H9 (cell line): ENCODE results near the gene BRD9. TPM values are rescaled to one million over a fixed set of nuclear protein-coding genes. Genes with fewer than 3 reads are reported as not detected.

Source experiments
- DNase-seq: peaks from one replicate; pipeline ENCODE4 v3.0.0-alpha.2; 2017
- H2AFZ ChIP-seq: one replicate; pipeline ENCODE4 v1.6.1; 2013; ENCODE audit warnings: mild to moderate bottlenecking, low read length, control low read depth, moderate library complexity
- H2AK5ac ChIP-seq: 2 replicates; pipeline ENCODE4 v1.6.1; 2013; ENCODE audit warnings: low read length, control low read depth, mixed read lengths; ENCODE audit not compliant: insufficient read length
- H2BK120ac ChIP-seq: one replicate; pipeline ENCODE4 v1.6.1; 2013; ENCODE audit warnings: low read depth, mild to moderate bottlenecking, low read length, control low read depth, inconsistent platforms; ENCODE audit not compliant: poor library complexity, severe bottlenecking
- H2BK12ac ChIP-seq: 2 replicates; pipeline ENCODE4 v1.6.1; 2013; ENCODE audit warnings: low read length, control low read depth, mixed read lengths, low read depth; ENCODE audit not compliant: insufficient read length
- H2BK15ac ChIP-seq: 2 replicates; pipeline ENCODE4 v1.6.1; 2013; ENCODE audit warnings: low read depth, low read length, control low read depth
- H2BK20ac ChIP-seq: one replicate; pipeline ENCODE4 v1.6.1; 2013; ENCODE audit warnings: low read depth, mild to moderate bottlenecking, low read length, control low read depth, inconsistent platforms; ENCODE audit not compliant: poor library complexity, severe bottlenecking
- H2BK5ac ChIP-seq: 2 replicates; pipeline ENCODE4 v1.6.1; 2013; ENCODE audit warnings: low read length, control low read depth, mixed read lengths; ENCODE audit not compliant: insufficient read length
- H3K14ac ChIP-seq: 2 replicates; pipeline ENCODE4 v1.6.1; 2013; ENCODE audit warnings: low read length, control low read depth; ENCODE audit not compliant: insufficient read depth
- H3K18ac ChIP-seq: 2 replicates; pipeline ENCODE4 v1.6.1; 2013; ENCODE audit warnings: low read depth, mild to moderate bottlenecking, mixed read lengths, low read length, control low read depth; ENCODE audit not compliant: insufficient read length
- H3K23ac ChIP-seq: 2 replicates; pipeline ENCODE4 v1.6.1; 2013; ENCODE audit warnings: low read length, control low read depth, mixed read lengths, low read depth; ENCODE audit not compliant: insufficient read length
- H3K23me2 ChIP-seq: 2 replicates; pipeline ENCODE4 v1.6.1; 2013; ENCODE audit warnings: low read depth, mild to moderate bottlenecking, mixed read lengths, low read length, control low read depth; ENCODE audit not compliant: insufficient read length, poor library complexity, severe bottlenecking
- H3K27ac ChIP-seq: 2 replicates; pipeline ENCODE4 v1.5.1; 2013; ENCODE audit warnings: low read length, control low read depth, mixed read lengths, low read depth; ENCODE audit not compliant: insufficient read length
- H3K27me3 ChIP-seq: 2 replicates; pipeline ENCODE4 v1.6.1; 2013; ENCODE audit warnings: low read length, control low read depth, inconsistent platforms; ENCODE audit not compliant: insufficient read depth
- H3K4ac ChIP-seq: 2 replicates; pipeline ENCODE4 v1.6.1; 2013; ENCODE audit warnings: low read depth, mild to moderate bottlenecking, control low read depth, inconsistent platforms, low read length, moderate library complexity
- H3K4me1 ChIP-seq: 2 replicates; pipeline ENCODE4 v1.6.1; 2013; ENCODE audit warnings: low read length, control low read depth, inconsistent platforms; ENCODE audit not compliant: insufficient read depth
- H3K4me2 ChIP-seq: 2 replicates; pipeline ENCODE4 v1.6.1; 2013; ENCODE audit warnings: low read length, control low read depth, mixed read lengths; ENCODE audit not compliant: insufficient read length, insufficient read depth
- H3K56ac ChIP-seq: 2 replicates; pipeline ENCODE4 v1.6.1; 2013; ENCODE audit warnings: low read depth, mild to moderate bottlenecking, mixed read lengths, low read length, control low read depth; ENCODE audit not compliant: insufficient read length
- H3K79me1 ChIP-seq: 2 replicates; pipeline ENCODE4 v1.6.1; 2013; ENCODE audit warnings: low read depth, mild to moderate bottlenecking, moderate library complexity, low read length, control low read depth, inconsistent platforms; ENCODE audit not compliant: insufficient read depth, poor library complexity, severe bottlenecking
- H3K79me2 ChIP-seq: 2 replicates; pipeline ENCODE4 v1.6.1; 2013; ENCODE audit warnings: low read length, control low read depth, inconsistent platforms; ENCODE audit not compliant: insufficient read depth
- H3K9ac ChIP-seq: 2 replicates; pipeline ENCODE4 v1.6.1; 2013; ENCODE audit warnings: low read length, control low read depth, mixed read lengths; ENCODE audit not compliant: insufficient read length; ENCODE audit errors: extremely low read depth
- H3K9me3 ChIP-seq: one replicate; pipeline ENCODE4 v1.6.1; 2013; ENCODE audit warnings: low read depth, low read length, inconsistent platforms; ENCODE audit not compliant: control insufficient read depth
- H3T11ph ChIP-seq: one replicate; pipeline ENCODE4 v1.6.1; 2013; ENCODE audit warnings: mild to moderate bottlenecking, low read length, control low read depth, inconsistent platforms
- H4K20me1 ChIP-seq: one replicate; pipeline ENCODE4 v1.6.1; 2013; ENCODE audit not compliant: control insufficient read depth, insufficient read length, insufficient read depth
- H4K5ac ChIP-seq: 2 replicates; pipeline ENCODE4 v1.6.1; 2013; ENCODE audit warnings: low read depth, mild to moderate bottlenecking, mixed read lengths, low read length, control low read depth; ENCODE audit not compliant: insufficient read length
- H4K8ac ChIP-seq: replicated peaks from 2 replicates; pipeline ENCODE4 v1.6.1; 2013; ENCODE audit warnings: low read length, control low read depth, mixed read lengths, low read depth; ENCODE audit not compliant: insufficient read length
- H4K91ac ChIP-seq: 2 replicates; pipeline ENCODE4 v1.6.1; 2013; ENCODE audit warnings: low read depth, mild to moderate bottlenecking, moderate library complexity, mixed read lengths, low read length, control low read depth; ENCODE audit not compliant: insufficient read length
- H3K27ac Mint-ChIP-seq, 3 experiments: 2 replicates in 2 of 3; 3 replicates in 1 of 3; pipeline ENCODE4 v1.8.0; 2020 to 2021; ENCODE audit warnings: mixed read lengths in 3 of 3, mild to moderate bottlenecking in 1 of 3, moderate library complexity in 1 of 3
- H3K27me3 Mint-ChIP-seq: 2 replicates; pipeline ENCODE4 v1.8.0; 2021; ENCODE audit warnings: low read depth, mild to moderate bottlenecking, moderate library complexity, mixed read lengths
- H3K36me3 Mint-ChIP-seq, 3 experiments: 2 replicates in 2 of 3; 3 replicates in 1 of 3; pipeline ENCODE4 v1.8.0; 2020 to 2021; ENCODE audit warnings: low read depth in 3 of 3, mixed read lengths in 3 of 3; ENCODE audit not compliant: insufficient read depth in 1 of 3
- H3K4me1 Mint-ChIP-seq, 2 experiments: 2 replicates each; pipeline ENCODE4 v1.8.0; 2020; ENCODE audit warnings: mixed read lengths in 2 of 2
- H3K4me3 Mint-ChIP-seq, 2 experiments: 2 replicates in 1 of 2; 3 replicates in 1 of 2; pipeline ENCODE4 v1.8.0; 2020 to 2021; ENCODE audit warnings: mild to moderate bottlenecking in 2 of 2, mixed read lengths in 2 of 2, moderate library complexity in 1 of 2
- H3K9me3 Mint-ChIP-seq, 2 experiments: 2 replicates in 1 of 2; 3 replicates in 1 of 2; pipeline ENCODE4 v1.8.0; 2020; ENCODE audit warnings: mild to moderate bottlenecking in 2 of 2, mixed read lengths in 2 of 2, moderate library complexity in 1 of 2
- CTCF ChIP-seq: fragments of 200-600 bp; sonication (generic); conservative IDR thresholded peaks from 3 replicates; pipeline ENCODE4 v1.8.0; 2021; ENCODE audit warnings: antibody characterized with exemption, mild to moderate bottlenecking
- WGBS: extraction: QIAGEN DNeasy Blood & Tissue Kit; methylation state at CpG from one replicate; pipeline ENCODE4 v1.1.7; 2013; ENCODE audit warnings: missing lambda C conversion rate, low lambda C conversion rate, mixed read lengths; ENCODE audit not compliant: insufficient read length; ENCODE audit errors: extremely low coverage; 5-methylcytosine and 5-hydroxymethylcytosine counted together
- total RNA-seq: library from RNA; stranded (reverse); gene quantifications from 2 replicates; pipeline ENCODE4 v1.2.1, GENCODE V29; 2021

Gene BRD9
- total RNA-seq, 1 experiment from 2014 or later = 70.5 TPM

DNA sequence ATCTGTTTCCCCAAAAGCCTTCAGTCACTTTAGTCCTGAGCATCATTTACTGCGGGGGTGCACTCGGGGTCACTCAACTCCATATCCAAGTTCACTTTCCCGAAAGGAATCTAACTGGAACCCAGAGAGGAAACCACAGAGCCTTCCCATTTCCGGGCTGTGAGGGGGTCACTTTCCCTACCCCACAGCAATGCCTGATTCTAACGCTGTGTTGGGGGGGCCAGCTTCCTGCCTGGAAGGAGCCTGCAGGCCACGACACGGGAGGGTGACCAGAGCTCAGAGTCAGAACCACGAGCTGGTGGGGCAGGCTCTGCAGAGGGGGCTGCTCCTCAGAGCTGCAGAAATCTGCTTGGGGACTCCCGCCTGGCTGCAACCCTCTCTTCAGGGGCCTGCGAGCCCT, 20.3 kb downstream of the BRD9 start:
- TF ChIP-seq CTCF = no peak
- no peaks in the 10 kb centered on the region for H3K79me2 ChIP-seq
- no peaks in the 10 kb centered on the region for H3K4me1 ChIP-seq
- no peak overlapping the region for H3K18ac ChIP-seq
- no peak overlapping the region for H3K4me2 ChIP-seq
- no peak overlapping the region for H2BK120ac ChIP-seq
- no peaks in the 10 kb centered on the region for H3K27me3 Mint-ChIP-seq
- H3K4me1 Mint-ChIP-seq = peaks cover 0 to 3% of the 10 kb centered on the region in 2 experiments; a peak in 1 of 4 replicates
- DNase-seq = no peak
- no peak overlapping the region for H4K91ac ChIP-seq
- H4K20me1 ChIP-seq = no peaks in the 10 kb centered on the region
- H3K27ac Mint-ChIP-seq = no peak overlapping the region
- no peaks in the 10 kb centered on the region for H3K27me3 ChIP-seq
- no peak overlapping the region for H2AK5ac ChIP-seq
- H4K5ac ChIP-seq = no peak overlapping the region
- no peak overlapping the region for H2AFZ ChIP-seq
- H3K23ac ChIP-seq = no peak overlapping the region
- H2BK5ac ChIP-seq = no peak overlapping the region
- H3K4me3 Mint-ChIP-seq = no peak overlapping the region
- peaks cover 56 to 99% (median 94%) of the 10 kb centered on the region in 3 experiments for H3K36me3 Mint-ChIP-seq
- no peak overlapping the region for H3K14ac ChIP-seq
- no peak overlapping the region for H3T11ph ChIP-seq
- H3K9ac ChIP-seq = no peak overlapping the region
- H3K9me3 Mint-ChIP-seq = no peaks in the 10 kb centered on the region
- no peak overlapping the region for H2BK15ac ChIP-seq
- H4K8ac ChIP-seq = no peak overlapping the region
- H3K23me2 ChIP-seq = no peaks in the 10 kb centered on the region
- H3K56ac ChIP-seq = no peak overlapping the region
- H3K27ac ChIP-seq = no peak overlapping the region
- H3K9me3 ChIP-seq = no peaks in the 10 kb centered on the region
- WGBS = no CpG with 5 or more reads among the region's 10 CpGs
- no peak overlapping the region for H2BK12ac ChIP-seq
- H3K4ac ChIP-seq = no peak overlapping the region
- no peak overlapping the region for H2BK20ac ChIP-seq
- no peaks in the 10 kb centered on the region for H3K79me1 ChIP-seq
